Spleen (tissue), 7 donors: ENCODE data around the gene ABCC1.

ENCODE experiments used
- POLR2A ChIP-seq, 3 donors: fragments of 450-650 bp; IDR thresholded peaks; one replicate each; pipeline ENCODE4 v1.5.1; 2017; ENCODE audit warnings: antibody characterized with exemption in 3 of 3, mild to moderate bottlenecking in 1 of 3
- TF ChIP-seq, protein P1 (sequence below), 11 experiments: fragments of 200-600 bp in 7 of 11; fragments of 450-650 bp in 4 of 11; sonication (generic) in 4 of 11; IDR thresholded peaks in 8 of 11; conservative IDR thresholded peaks in 3 of 11; 1 replicate in 7 of 11; 2 replicates in 4 of 11; pipeline versions ENCODE4 v1.4.0 to v1.8.0; 2016 to 2021; ENCODE audit warnings: antibody characterized with exemption in 11 of 11, inconsistent platforms in 4 of 11, mild to moderate bottlenecking in 1 of 11
- donor health status: DM: no; HTN: no; CAD: no; lungs with moderate emphysema.
- donor health status: DM: no; HTN: no; CAD: no.
- donor health status: DM: no; HTN: no; CAD: no.

DNA sequence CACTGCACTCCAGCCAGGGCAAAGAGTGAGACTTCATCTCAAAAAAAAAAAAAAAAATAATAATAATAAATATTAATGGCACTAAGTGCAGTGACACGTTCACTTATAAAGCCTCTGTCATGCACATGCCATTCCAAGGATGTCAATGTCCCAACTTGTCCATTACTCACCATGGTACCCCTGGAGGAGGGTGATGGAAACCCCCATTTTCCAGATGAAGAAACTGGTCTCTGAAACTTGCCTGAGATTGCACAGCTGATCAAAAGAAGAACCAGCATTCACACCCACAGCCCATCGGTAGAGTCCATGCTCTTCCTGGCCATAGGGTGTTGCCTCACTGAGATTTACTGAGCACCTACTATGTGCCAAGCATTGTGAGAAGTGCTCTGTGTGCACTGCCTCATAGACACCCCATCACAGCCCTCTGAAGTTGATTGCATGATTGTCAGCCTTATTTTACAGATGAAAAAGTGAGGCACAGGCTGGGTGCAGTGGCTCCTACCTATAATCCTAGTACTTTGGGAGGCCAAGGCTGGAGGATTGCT, 123.7 kb downstream of the ABCC1 start:
- TF ChIP-seq, protein P1, sequence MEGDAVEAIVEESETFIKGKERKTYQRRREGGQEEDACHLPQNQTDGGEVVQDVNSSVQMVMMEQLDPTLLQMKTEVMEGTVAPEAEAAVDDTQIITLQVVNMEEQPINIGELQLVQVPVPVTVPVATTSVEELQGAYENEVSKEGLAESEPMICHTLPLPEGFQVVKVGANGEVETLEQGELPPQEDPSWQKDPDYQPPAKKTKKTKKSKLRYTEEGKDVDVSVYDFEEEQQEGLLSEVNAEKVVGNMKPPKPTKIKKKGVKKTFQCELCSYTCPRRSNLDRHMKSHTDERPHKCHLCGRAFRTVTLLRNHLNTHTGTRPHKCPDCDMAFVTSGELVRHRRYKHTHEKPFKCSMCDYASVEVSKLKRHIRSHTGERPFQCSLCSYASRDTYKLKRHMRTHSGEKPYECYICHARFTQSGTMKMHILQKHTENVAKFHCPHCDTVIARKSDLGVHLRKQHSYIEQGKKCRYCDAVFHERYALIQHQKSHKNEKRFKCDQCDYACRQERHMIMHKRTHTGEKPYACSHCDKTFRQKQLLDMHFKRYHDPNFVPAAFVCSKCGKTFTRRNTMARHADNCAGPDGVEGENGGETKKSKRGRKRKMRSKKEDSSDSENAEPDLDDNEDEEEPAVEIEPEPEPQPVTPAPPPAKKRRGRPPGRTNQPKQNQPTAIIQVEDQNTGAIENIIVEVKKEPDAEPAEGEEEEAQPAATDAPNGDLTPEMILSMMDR (IDR thresholded peaks at IDR 0.05 in 8 of 11, conservative IDR thresholded peaks at IDR 0.05 in 3 of 11), result no peak
- no peak for TF ChIP-seq POLR2A (IDR thresholded peaks at IDR 0.05)
